HG03378 (cell line): ENCODE results near the gene PRDX2.

Experiments used
- ATAC-seq: cut with Tn5 transposase; IDR thresholded peaks from one replicate; pipeline ENCODE4 v1.9.1; 2021; ENCODE audit warnings: mild to moderate bottlenecking, moderate library complexity; ENCODE audit not compliant: unreplicated experiment

PRDX2 gene

GRCh38 chr19:12782424-12783290, 18.9 kb downstream of the PRDX2 start:
- ATAC-seq, result no peak

- ATAC-seq, result no peak
Observed at GRCh38 chr19:12782174-12782423, 19.5 kb downstream of the PRDX2 start.

GRCh38 chr19:12779162-12779993, 22.2 kb downstream of the PRDX2 start:
- ATAC-seq, result no peak

- no peak for ATAC-seq
Observed at GRCh38 chr19:12778905-12779161, 22.8 kb downstream of the PRDX2 start.

- ATAC-seq, result no peak
Observed at GRCh38 chr19:12778017-12778904, 23.3 kb downstream of the PRDX2 start.

GRCh38 chr19:12777217-12778016, 24.2 kb downstream of the PRDX2 start:
- no peak for ATAC-seq

GRCh38 chr19:12774588-12775555, 26.7 kb downstream of the PRDX2 start, which contains the start of gene HOOK2:
HOOK2 (minus strand) TSS chr19:12775552; CDS start chr19:12775449, 103 bp downstream.
- ATAC-seq, result no peak

GRCh38 chr19:12773571-12773970, 28.0 kb downstream of the PRDX2 start:
- ATAC-seq, result no peak

GRCh38 chr19:12772323-12772722, 29.3 kb downstream of the PRDX2 start:
- ATAC-seq, result no peak

- ATAC-seq, result no peak
Observed at GRCh38 chr19:12770922-12771321, 30.7 kb downstream of the PRDX2 start.

- no peak for ATAC-seq
Observed at GRCh38 chr19:12769689-12770088, 31.9 kb downstream of the PRDX2 start.

- ATAC-seq, result no peak
Observed at GRCh38 chr19:12767666-12768065, 33.9 kb downstream of the PRDX2 start.

- no peak for ATAC-seq
Observed at GRCh38 chr19:12767150-12767549, 34.5 kb downstream of the PRDX2 start.

- no peak for ATAC-seq
Observed at GRCh38 chr19:12766051-12766521, 35.5 kb downstream of the PRDX2 start.

GRCh38 chr19:12764698-12765097, 36.9 kb downstream of the PRDX2 start:
- ATAC-seq, result no peak

GRCh38 chr19:12763100-12763499, 38.5 kb downstream of the PRDX2 start:
- ATAC-seq, result no peak

GRCh38 chr19:12759686-12760085, 41.9 kb downstream of the PRDX2 start:
- no peak for ATAC-seq

GRCh38 chr19:12757544-12758274, 43.9 kb downstream of the PRDX2 start:
- ATAC-seq, result no peak
